Activated CD8-positive, alpha-beta T cell treated with anti-CD3 and anti-CD28 coated beads, Interleukin-2, amount 10 ng/mL, durations not matched to agents 7 days and 5 days (primary cell): Measurements from ENCODE around the gene RNF44. TPM values are rescaled to one million over a fixed set of nuclear protein-coding genes. Genes with fewer than 3 reads are reported as not detected.
"Not testable (repeated sequence)": the region's sequence is repeated elsewhere in the genome, so short reads cannot be mapped to it uniquely, and the experiment has no call there.

Experiments
- ATAC-seq: fragments of 150-1000 bp; cut with Tn5 transposase; one replicate; pipeline ENCODE4 v1.10.0; 2021; ENCODE audit warnings: moderate library complexity
- CTCF ChIA-PET: fragments of 350-600 bp; sonication (Branson Sonifier 250); formaldehyde crosslinking; loops from one replicate; lab custom pipeline; 2021; ENCODE audit warnings: antibody characterized with exemption; lab: Charles Lee
- POLR2A ChIA-PET: fragments of 350-600 bp; sonication (Branson Sonifier 250); formaldehyde crosslinking; loops from one replicate; lab custom pipeline; 2021; ENCODE audit warnings: antibody characterized with exemption; lab: Charles Lee
- DNase-seq: peaks from one replicate; pipeline ENCODE4 v3.0.0-alpha.2; 2020
- H3K27ac Mint-ChIP-seq: one replicate; pipeline ENCODE4 v1.8.0; 2021; ENCODE audit warnings: mild to moderate bottlenecking, mixed read lengths
- H3K27me3 Mint-ChIP-seq: one replicate; pipeline ENCODE4 v1.8.0; 2021; ENCODE audit warnings: low read depth, mixed read lengths
- H3K36me3 Mint-ChIP-seq: one replicate; pipeline ENCODE4 v1.8.0; 2021; ENCODE audit warnings: low read depth, mixed read lengths
- H3K4me1 Mint-ChIP-seq: one replicate; pipeline ENCODE4 v1.8.0; 2021; ENCODE audit warnings: low read depth, mixed read lengths
- H3K4me3 Mint-ChIP-seq: one replicate; pipeline ENCODE4 v1.8.0; 2021; ENCODE audit warnings: mild to moderate bottlenecking, mixed read lengths
- H3K9me3 Mint-ChIP-seq: one replicate; pipeline ENCODE4 v1.8.0; 2022; ENCODE audit warnings: mixed read lengths; ENCODE audit not compliant: insufficient read depth
- total RNA-seq, 2 experiments: library from RNA; stranded (reverse); gene quantifications; one replicate each; pipeline ENCODE4 v1.2.3, GENCODE V29; 2021

RNF44 gene
- total RNA-seq, 2 experiments from 2014 or later, result 88.3 to 92.7 TPM

- H3K4me1 Mint-ChIP-seq, result peaks cover 39% of the 10 kb centered on the region
- CTCF ChIA-PET, result interaction anchor here (1.5 kb wide), 1 partner anchor 134 kb away, joined by 4 read pairs; no protein-coding TSS in a partner anchor
- not testable (repeated sequence) for H3K36me3 Mint-ChIP-seq, ATAC-seq, H3K9me3 Mint-ChIP-seq, H3K27me3 Mint-ChIP-seq, H3K27ac Mint-ChIP-seq, H3K4me3 Mint-ChIP-seq, DNase-seq
- POLR2A ChIA-PET, result interaction anchor here (0.6 to 1.5 kb wide), 4 partner anchors 8 to 134 kb away, joined by 3 to 4 read pairs (median 3); partner anchors contain the start of gene CLTB
These were observed 13.7 kb upstream of the RNF44 start for GRCh38 chr5:176550937-176551336.

- no peak overlapping the region for H3K27ac Mint-ChIP-seq
- H3K27me3 Mint-ChIP-seq, result no peaks in the 10 kb centered on the region
- H3K4me3 Mint-ChIP-seq, result no peak overlapping the region
- ATAC-seq (no peak), DNase-seq (no peak)
- H3K4me1 Mint-ChIP-seq, result peaks cover 39% of the 10 kb centered on the region
- CTCF ChIA-PET, result interaction anchor here (1.5 kb wide), 1 partner anchor 133 kb away, joined by 4 read pairs; no protein-coding TSS in a partner anchor
- POLR2A ChIA-PET, result interaction anchor here (0.6 to 1.5 kb wide), 4 partner anchors 8 to 134 kb away, joined by 3 to 4 read pairs (median 3); partner anchors contain the start of gene CLTB
- H3K36me3 Mint-ChIP-seq, result peaks cover 8% of the 10 kb centered on the region
- no peaks in the 10 kb centered on the region for H3K9me3 Mint-ChIP-seq
These were observed 13.2 kb upstream of the RNF44 start for GRCh38 chr5:176550275-176550831.

- Mint-ChIP-seq H3K27me3 (no peaks in the 10 kb centered on the region), H3K27ac (no peak overlapping the region), H3K4me3 (no peak overlapping the region), H3K4me1 (peaks cover 39% of the 10 kb centered on the region), H3K9me3 (no peaks in the 10 kb centered on the region), H3K36me3 (peaks cover 11% of the 10 kb centered on the region)
- DNase-seq (no peak), ATAC-seq (no peak)
- CTCF ChIA-PET, result interaction anchor here (1.5 kb wide), 1 partner anchor 133 kb away, joined by 4 read pairs; no protein-coding TSS in a partner anchor
- POLR2A ChIA-PET, result interaction anchor here (1.0 to 1.3 kb wide), 2 partner anchors 14 to 133 kb away, joined by 4 to 5 read pairs; partner anchors contain the start of gene CLTB
These were observed 12.7 kb upstream of the RNF44 start for GRCh38 chr5:176549871-176550270.

GRCh38 chr5:176548967-176549444 is 11.8 kb upstream of the RNF44 start, which contains the start of gene CDHR2:
CDHR2 (plus strand) TSS chr5:176549342; CDS start chr5:176565353, 16,011 bp downstream.
- Mint-ChIP-seq H3K9me3 (no peaks in the 10 kb centered on the region), H3K4me1 (peaks cover 37% of the 10 kb centered on the region), H3K27ac (no peak within 1 kb of the TSS), H3K4me3 (no peak within 1 kb of the TSS), H3K27me3 (no peaks in the 10 kb centered on the region), H3K36me3 (peaks cover 15% of the 10 kb centered on the region)
- POLR2A ChIA-PET, result interaction anchor here (1.0 kb wide), 1 partner anchor 13 kb away, joined by 5 read pairs; no protein-coding TSS in a partner anchor
- no peak for ATAC-seq
- no peak for DNase-seq
- CTCF ChIA-PET, result no interaction called here

GRCh38 chr5:176547802-176548201 is 10.6 kb upstream of the RNF44 start:
- Mint-ChIP-seq H3K36me3 (peaks cover 18% of the 10 kb centered on the region), H3K27me3 (no peaks in the 10 kb centered on the region), H3K4me3 (no peak overlapping the region), H3K9me3 (no peaks in the 10 kb centered on the region), H3K4me1 (peaks cover 34% of the 10 kb centered on the region), H3K27ac (no peak overlapping the region)
- ATAC-seq (no peak), DNase-seq (no peak)
- ChIA-PET CTCF (no interaction called here), POLR2A (interaction anchor here (1.6 kb wide), 1 partner anchor 11 kb away, joined by 10 read pairs; the partner anchor contains the start of gene RNF44)

GRCh38 chr5:176545737-176546509 is 8.7 kb upstream of the RNF44 start:
- Mint-ChIP-seq H3K27ac (no peak overlapping the region), H3K36me3 (peaks cover 23% of the 10 kb centered on the region), H3K9me3 (no peaks in the 10 kb centered on the region), H3K4me1 (peaks cover 49% of the 10 kb centered on the region), H3K27me3 (no peaks in the 10 kb centered on the region), H3K4me3 (no peak overlapping the region)
- CTCF ChIA-PET, result no interaction called here
- POLR2A ChIA-PET, result interaction anchor here (1.6 kb wide), 1 partner anchor 9 kb away, joined by 10 read pairs; the partner anchor contains the start of gene RNF44
- DNase-seq, result no peak
- ATAC-seq, result no peak

- H3K9me3 Mint-ChIP-seq, result no peaks in the 10 kb centered on the region
- H3K36me3 Mint-ChIP-seq, result peaks cover 23% of the 10 kb centered on the region
- no peaks in the 10 kb centered on the region for H3K27me3 Mint-ChIP-seq
- H3K4me3 Mint-ChIP-seq, result no peak overlapping the region
- H3K4me1 Mint-ChIP-seq, result peaks cover 50% of the 10 kb centered on the region
- ChIA-PET CTCF (no interaction called here), POLR2A (no interaction called here)
- H3K27ac Mint-ChIP-seq, result no peak overlapping the region
- DNase-seq (no peak), ATAC-seq (no peak)
These were observed 8.2 kb upstream of the RNF44 start for GRCh38 chr5:176545388-176545736.

- ATAC-seq, result peak; percentile 77
- peaks cover 66% of the 10 kb centered on the region for H3K4me1 Mint-ChIP-seq
- CTCF ChIA-PET, result interaction anchor here (0.7 to 4.7 kb wide), 16 partner anchors 10 to 155 kb away, joined by 3 to 39 read pairs (median 4); partner anchors contain the start of genes FAF2, HIGD2A and NOP16
These were observed 6.4 kb upstream of the RNF44 start for GRCh38 chr5:176543428-176544182.

GRCh38 chr5:176542596-176543427 is 5.6 kb upstream of the RNF44 start:
- ATAC-seq (peak; percentile 43), DNase-seq (peak; percentile 42)
- H3K27me3 Mint-ChIP-seq, result no peaks in the 10 kb centered on the region
- peak overlapping the region; percentile 92 for H3K27ac Mint-ChIP-seq
- peak overlapping the region; percentile 94 for H3K4me3 Mint-ChIP-seq
- H3K36me3 Mint-ChIP-seq, result peaks cover 23% of the 10 kb centered on the region
- H3K9me3 Mint-ChIP-seq, result no peaks in the 10 kb centered on the region
- CTCF ChIA-PET, result interaction anchor here (0.6 to 4.7 kb wide), 15 partner anchors 10 to 154 kb away, joined by 3 to 39 read pairs (median 4); partner anchors contain the start of genes FAF2, HIGD2A and NOP16
- H3K4me1 Mint-ChIP-seq, result peaks cover 74% of the 10 kb centered on the region
- POLR2A ChIA-PET, result interaction anchor here (0.6 to 3.2 kb wide), 10 partner anchors 8 to 821 kb away, joined by 3 to 35 read pairs (median 8); partner anchors contain the start of genes CLTB and FAF2

More at GRCh38 chr5:176543428-176544182, 6.4 kb upstream of the RNF44 start:
- H3K27me3 Mint-ChIP-seq, result no peaks in the 10 kb centered on the region
- H3K4me3 Mint-ChIP-seq, result peak overlapping the region; percentile 94
- H3K27ac Mint-ChIP-seq, result peak overlapping the region; percentile 92
- H3K9me3 Mint-ChIP-seq, result no peaks in the 10 kb centered on the region
- POLR2A ChIA-PET, result interaction anchor here (0.8 to 3.2 kb wide), 9 partner anchors 9 to 821 kb away, joined by 3 to 35 read pairs (median 12); partner anchors contain the start of genes CLTB and FAF2
- H3K36me3 Mint-ChIP-seq, result peaks cover 23% of the 10 kb centered on the region
- peak; percentile 82 for DNase-seq

- peaks cover 68% of the 10 kb centered on the region for H3K4me1 Mint-ChIP-seq
- ChIA-PET CTCF (interaction anchor here (0.6 to 4.7 kb wide), 10 partner anchors 9 to 126 kb away, joined by 3 to 39 read pairs (median 7); partner anchors contain the start of genes CLTB and FAF2), POLR2A (interaction anchor here (1.0 to 3.2 kb wide), 5 partner anchors 8 to 822 kb away, joined by 3 to 35 read pairs (median 14); partner anchors contain the start of gene CLTB)
- H3K36me3 Mint-ChIP-seq, result peaks cover 24% of the 10 kb centered on the region
- H3K27me3 Mint-ChIP-seq, result no peaks in the 10 kb centered on the region
- peak; percentile 9 for ATAC-seq
- H3K4me3 Mint-ChIP-seq, result peak overlapping the region; percentile 86
- peak; percentile 80 for DNase-seq
- H3K27ac Mint-ChIP-seq, result peak overlapping the region; percentile 92
- H3K9me3 Mint-ChIP-seq, result no peaks in the 10 kb centered on the region
These were observed 5.0 kb upstream of the RNF44 start for GRCh38 chr5:176542135-176542595.
